Activated CD8-positive, alpha-beta memory T cell treated with anti-CD3 and anti-CD28 coated beads for 48 hours (primary cell): ENCODE data around the gene RPP40.

Experiments used
- DNase-seq, 3 experiments: peaks; one replicate each; pipeline ENCODE4 v3.0.0-alpha.2; 2020; ENCODE audit warnings: low read depth in 2 of 3, low spot score in 2 of 3

The RPP40 gene

GRCh38 chr6:4970739-4971395, 33.0 kb downstream of the RPP40 start:
- no peak for DNase-seq

DNA sequence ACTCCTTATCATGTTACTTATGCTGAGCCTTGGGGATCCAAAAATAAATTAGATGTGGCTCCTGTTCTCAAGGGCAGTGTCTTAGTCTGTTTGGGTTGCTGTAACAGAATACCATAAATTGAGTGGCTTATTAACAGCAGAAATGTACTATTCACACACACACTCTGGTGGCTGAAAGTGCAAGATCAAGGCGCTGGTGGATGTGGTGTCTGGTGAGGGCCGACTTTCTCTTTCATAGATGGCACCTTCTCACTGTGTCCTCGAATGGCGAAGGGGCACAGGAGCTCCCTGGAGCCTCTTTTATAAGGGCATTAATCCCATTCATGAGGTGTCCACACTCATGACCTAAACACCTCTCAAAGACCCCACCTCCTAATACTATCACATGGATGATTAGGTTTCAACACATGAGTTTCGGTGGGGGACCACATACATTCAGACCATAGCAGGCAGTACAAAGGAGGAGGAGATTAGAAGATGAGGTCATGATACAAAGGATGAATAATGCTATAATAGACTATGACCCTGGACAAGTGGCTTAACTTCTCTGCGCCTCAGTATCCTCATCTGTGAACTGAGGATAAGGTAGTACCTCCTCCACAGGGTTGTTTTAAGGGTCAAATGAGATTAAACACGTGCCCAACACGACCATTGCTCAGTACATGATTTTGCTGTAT, 34.1 kb downstream of the RPP40 start:
- no peak for DNase-seq

- DNase-seq, result no peak
Observed at GRCh38 chr6:4967301-4968030, 36.4 kb downstream of the RPP40 start.

DNA sequence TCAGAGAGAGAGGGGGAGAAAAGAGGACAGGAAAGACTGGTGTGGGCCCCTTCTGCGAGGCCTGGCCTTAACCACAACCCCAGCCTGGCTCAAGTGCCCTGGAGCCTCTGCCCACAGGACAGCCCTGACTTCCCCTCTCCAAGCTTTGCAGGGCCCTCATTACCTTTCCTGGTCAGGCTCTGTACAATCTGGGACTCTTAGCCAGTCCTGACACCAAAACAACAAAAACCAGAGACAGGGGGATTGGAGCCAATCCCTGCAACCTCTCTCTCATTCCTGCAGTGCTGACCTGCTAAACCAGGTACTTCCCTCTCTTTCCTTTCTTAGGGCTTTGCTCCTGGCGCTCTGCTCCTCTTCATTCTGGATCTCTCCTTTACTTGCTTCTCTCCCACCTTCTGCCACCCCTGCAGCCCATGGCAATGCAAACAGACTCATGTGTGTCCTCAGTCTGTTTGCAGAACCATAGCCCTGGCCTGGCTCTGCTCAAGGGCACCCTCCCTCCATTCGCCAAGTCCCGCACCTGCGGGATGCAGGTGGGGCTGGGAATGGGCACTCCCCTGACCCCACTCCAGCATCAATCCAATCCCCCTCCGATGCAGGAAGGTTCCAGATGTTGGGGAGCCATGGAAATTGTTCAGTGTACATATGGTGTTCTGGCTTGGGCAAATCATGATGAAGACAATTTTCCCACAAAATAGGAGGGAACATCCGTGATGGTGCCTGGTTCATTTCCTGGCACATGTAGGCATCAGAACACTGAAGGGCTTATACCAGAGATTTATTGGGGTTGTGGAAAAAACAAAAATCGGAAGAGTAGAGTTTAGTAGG, 38.1 kb downstream of the RPP40 start:
- no peak for DNase-seq

- no peak for DNase-seq
Observed at GRCh38 chr6:4964675-4965561, 38.9 kb downstream of the RPP40 start.

DNA sequence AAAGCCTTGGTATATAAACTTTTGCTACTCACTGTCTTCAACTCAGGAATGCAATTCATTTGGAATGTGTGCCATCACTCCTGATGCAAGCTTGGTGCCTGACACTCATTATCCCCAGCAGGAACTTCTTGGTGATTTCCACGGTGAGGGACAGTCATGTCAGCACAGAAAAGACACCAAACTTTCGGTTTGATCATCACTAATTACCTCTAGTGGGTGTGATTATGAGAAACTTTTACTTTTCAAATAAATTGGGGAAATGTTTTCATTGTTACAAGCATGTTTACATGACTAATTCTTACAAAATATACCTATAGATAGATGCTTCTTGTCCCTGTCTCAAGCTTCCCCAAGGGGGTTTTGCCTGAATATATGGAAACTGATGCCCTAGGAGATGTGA, 40.9 kb downstream of the RPP40 start:
- DNase-seq, result no peak

DNA sequence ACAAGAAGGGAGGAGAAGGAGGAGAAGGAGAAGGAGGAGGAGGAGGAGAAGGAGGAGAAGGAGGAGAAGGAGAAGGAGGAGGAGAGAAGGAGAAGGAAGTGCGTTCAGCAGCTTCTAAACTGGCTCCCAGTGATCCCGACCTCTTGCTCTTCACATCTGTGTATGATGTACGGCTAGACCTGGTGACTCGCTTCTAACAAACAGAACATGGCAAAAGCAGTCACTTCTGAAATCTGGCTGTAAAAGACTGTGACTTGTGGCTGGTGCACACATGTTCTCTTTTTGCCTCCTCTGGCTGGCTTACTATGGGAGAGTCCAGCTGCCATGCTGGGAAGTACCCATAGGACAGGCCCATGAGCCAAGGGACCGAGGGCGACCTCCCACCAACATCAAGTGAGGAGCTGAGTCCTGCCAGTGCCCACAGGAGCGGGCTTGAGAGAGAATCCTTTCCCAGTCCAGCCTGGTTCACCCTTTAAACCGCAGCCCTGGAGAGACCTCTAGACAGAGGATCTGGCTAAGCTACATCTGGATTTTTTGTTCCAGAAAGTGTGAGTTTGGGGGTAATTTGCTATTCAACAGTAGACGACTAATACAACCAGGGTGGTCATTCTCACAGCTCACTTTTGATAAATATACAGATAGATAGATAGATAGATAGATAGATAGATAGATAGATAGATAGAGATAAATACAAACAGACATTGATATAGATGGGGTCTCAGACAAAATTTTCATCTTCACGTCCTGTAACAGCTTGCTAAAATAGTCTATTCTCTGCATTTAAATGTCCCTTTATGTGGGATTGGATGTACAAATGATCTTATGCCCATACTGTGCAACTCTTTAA, 42.3 kb downstream of the RPP40 start:
- DNase-seq, result no peak

DNA sequence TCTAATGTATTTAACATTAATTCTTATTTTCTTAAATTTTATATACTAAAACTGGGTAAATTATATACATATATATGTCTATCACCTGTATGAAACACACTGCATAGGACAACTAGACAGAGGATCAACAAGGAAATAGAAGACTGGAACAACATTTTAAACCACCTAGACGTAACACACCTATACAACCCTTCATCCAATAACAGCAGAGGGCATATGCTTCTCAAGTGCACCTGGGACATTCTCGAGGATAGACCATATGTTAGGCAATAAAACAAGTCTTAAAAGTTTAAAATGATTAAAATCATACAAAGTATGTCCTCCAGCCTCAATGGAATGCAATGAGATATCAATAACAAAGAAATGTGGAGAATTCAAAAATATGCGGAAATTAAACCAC, 45.2 kb downstream of the RPP40 start:
- DNase-seq, result no peak

- no peak for DNase-seq
Observed at GRCh38 chr6:4957521-4958231, 46.2 kb downstream of the RPP40 start.

DNA sequence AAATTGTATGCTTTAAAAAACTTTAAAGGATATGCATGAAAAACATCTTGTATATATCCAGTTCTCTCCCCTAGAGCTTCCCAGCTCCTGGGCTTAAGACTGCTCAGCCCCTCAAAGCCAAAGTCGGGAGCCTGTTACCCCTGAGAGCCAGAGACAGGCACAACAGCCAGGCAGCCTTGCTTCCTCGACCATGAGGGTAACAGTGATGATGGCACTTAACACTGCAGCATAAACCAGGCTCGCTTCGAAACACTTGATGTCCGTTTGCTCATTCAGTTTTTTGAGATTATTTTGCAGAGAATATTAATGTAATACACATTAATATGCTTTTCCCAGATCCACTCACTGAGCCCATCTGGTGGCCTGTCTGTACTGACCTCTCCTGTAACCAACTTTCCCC, 47.2 kb downstream of the RPP40 start:
- DNase-seq, result no peak

DNA sequence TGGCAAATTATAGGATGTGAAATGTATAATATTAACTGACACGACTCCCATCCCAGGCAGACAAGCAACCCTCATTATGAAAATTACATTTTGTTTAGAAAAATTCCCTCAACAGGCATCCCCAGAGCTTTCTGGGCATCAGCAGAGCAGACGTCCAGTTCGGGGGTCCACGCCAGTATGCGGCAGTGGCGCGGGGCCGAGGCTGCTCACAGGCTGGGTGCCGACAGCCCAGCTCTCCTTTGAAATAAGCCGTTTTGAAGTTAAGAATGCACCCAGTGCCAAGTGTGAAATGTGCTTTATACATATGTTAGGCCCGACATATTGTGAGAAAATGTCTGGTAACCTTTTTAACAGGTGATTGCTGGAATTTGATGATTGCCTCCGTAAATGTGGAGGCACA, 50.4 kb downstream of the RPP40 start:
- DNase-seq, result no peak

DNA sequence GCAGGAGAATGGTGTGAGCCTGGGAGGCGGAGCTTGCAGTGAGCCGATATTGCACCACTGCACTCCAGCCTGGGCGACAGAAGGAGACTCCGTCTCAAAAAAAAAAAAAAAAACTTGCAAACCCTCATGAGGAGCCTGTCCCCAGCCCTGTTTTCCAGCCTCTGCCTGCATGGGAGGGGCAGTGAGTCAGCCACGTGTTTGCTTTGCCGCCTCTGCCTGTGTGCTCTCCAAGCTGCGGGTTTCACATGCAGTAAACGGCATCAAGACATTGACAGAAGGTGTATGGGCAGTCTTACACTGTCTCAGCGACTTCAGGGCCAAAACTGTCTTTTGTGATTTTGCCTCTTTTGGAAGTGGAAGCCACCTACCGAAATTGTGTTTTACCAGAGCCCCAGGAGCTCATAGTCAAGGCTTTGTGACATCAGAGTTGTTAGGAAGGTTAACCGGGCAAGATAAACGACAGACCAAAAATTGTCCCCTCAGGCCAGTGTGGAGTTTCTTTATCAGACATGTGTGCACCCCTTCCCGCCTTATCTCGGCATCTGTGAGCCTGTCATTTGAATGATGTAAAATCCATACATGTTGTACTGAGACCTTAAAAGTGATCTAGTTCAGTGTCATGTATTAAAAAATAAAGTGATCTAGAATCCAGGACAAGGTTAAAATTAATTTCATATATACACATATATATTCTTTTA, 52.9 kb downstream of the RPP40 start:
- no peak for DNase-seq

- no peak for DNase-seq
Observed at GRCh38 chr6:4950076-4950475, 53.8 kb downstream of the RPP40 start.

- DNase-seq, result no peak
Observed at GRCh38 chr6:4948781-4949450, 54.9 kb downstream of the RPP40 start.

GRCh38 chr6:4947716-4948115, 56.1 kb downstream of the RPP40 start:
- no peak for DNase-seq

DNA sequence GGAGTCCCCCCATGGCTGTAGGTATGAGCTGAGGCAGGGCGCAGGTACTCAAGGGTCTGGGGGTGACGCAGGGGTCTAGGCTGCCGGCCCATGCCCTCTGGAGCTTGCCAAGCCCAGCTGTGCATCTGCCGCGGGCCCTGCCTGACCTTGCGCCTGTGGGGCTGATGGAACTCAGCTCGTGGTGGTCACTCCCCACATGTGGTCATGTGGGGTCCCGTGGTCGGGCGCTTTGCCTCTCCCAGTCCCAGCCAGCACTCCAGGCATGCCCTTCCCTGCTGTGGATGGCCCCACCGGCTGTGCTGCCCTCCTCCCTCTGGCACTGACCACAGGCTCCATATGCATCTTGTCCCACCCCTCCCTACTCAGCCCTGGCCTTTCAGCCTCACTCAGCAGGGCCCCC, 57.3 kb downstream of the RPP40 start:
- DNase-seq, result no peak
